ENCODE measurements around the gene SMIM5. TPM values are rescaled to one million over a fixed set of nuclear protein-coding genes. Genes with fewer than 3 reads are reported as not detected.

SMIM5 gene
- total and polyA plus RNA-seq, 2 donors (not counting 3 experiments of a cell fraction or from before 2014, with no cell fraction given), result not detected

- intact Hi-C loops (cut with micrococcal nuclease), result no loop called here
- Histone ChIP-seq H3K79me2 (ENCODE audit: control insufficient read depth, insufficient read depth, low read length) (no peaks in the 10 kb centered on the region), H4K20me1 (replicated peaks; ENCODE audit: control insufficient read depth, extremely low read depth, insufficient read depth, low read length) (no peaks in the 10 kb centered on the region), H3K36me3 (ENCODE audit: control insufficient read depth in 2 of 2, extremely low read depth in 1 of 2, insufficient read depth in 2 of 2, low read length in 2 of 2) (no peaks in the 10 kb centered on the region), H3K4me1 (ENCODE audit: control insufficient read depth, extremely low read depth, insufficient read depth, low read length) (no peaks in the 10 kb centered on the region), H3K27ac (ENCODE audit: insufficient read depth, low read depth, low read length) (no peak overlapping the region), H3K9me1 (replicated peaks; ENCODE audit: control insufficient read depth, extremely low read depth, insufficient read depth, low read length) (no peaks in the 10 kb centered on the region), H2AFZ (ENCODE audit: low read depth, low read length) (no peak overlapping the region), H3K27me3 (ENCODE audit: control insufficient read depth in 2 of 2, insufficient read depth in 2 of 2, low read length in 2 of 2) (no peaks in the 10 kb centered on the region), H3K9ac (replicated peaks; ENCODE audit: extremely low read depth, insufficient read depth, low read length) (no peak overlapping the region), H3K4me2 (ENCODE audit: insufficient read depth, low read length) (no peak overlapping the region), H3K4me3 (replicated peaks in 1 of 3; ENCODE audit: insufficient read depth in 1 of 3, low read depth in 1 of 3, low read length in 3 of 3) (no peak overlapping the region), H3K9me3 (replicated peaks; ENCODE audit: control insufficient read depth, insufficient read depth, low read length) (no peaks in the 10 kb centered on the region)
- dilution Hi-C loops (cut with MboI; ENCODE audit: extremely low pct_ligation_motif_present, low sequenced_read_pairs), result no loop called here
- DNase-seq (ENCODE audit: low read depth, low spot score), result no peak
- no peak for TF ChIP-seq GATA2 (IDR thresholded peaks at IDR 0.05; ENCODE audit: insufficient read depth, insufficient read length, low read depth, low read length)
- TF ChIP-seq MAX (IDR thresholded peaks at IDR 0.05; ENCODE audit: insufficient read depth, insufficient read length), result no peak
- TF ChIP-seq CTCF (IDR thresholded peaks at IDR 0.05; ENCODE audit: extremely low read depth in 1 of 2, insufficient read depth in 1 of 2, low read depth in 1 of 2, low read length in 2 of 2), result no peak
- TF ChIP-seq POLR2A (IDR thresholded peaks at IDR 0.05; ENCODE audit: low read depth, low read length), result no peak
- no peak for TF ChIP-seq EZH2 (IDR thresholded peaks at IDR 0.05; ENCODE audit: borderline replicate concordance, low read depth, low read length, severe bottlenecking)
- no peak for TF ChIP-seq MYC (IDR thresholded peaks at IDR 0.05; ENCODE audit: low read depth, low read length)
- TF ChIP-seq POLR2AphosphoS5 (IDR thresholded peaks at IDR 0.05; ENCODE audit: insufficient read depth, low read depth, low read length), result no peak
- no peak for TF ChIP-seq FOS (IDR thresholded peaks at IDR 0.05; ENCODE audit: borderline replicate concordance, insufficient read depth, low read length)
- no peak for TF ChIP-seq JUN (IDR thresholded peaks at IDR 0.05; ENCODE audit: borderline replicate concordance, insufficient read depth, insufficient read length, low read depth)
- no peak for FAIRE-seq
- POLR2A ChIA-PET, result no interaction called here
- CTCF ChIA-PET, result interaction anchor here (0.9 to 16.3 kb wide), 8 partner anchors 9 to 130 kb away, joined by 3 to 625 read pairs (median 5); partner anchors contain the start of gene SMIM5
- BruUV-seq (replicated peaks), result no TSS peak
These were observed 9.2 kb upstream of the SMIM5 start for GRCh38 chr17:75624021-75624420.
